Upper lobe of left lung (tissue), 4 donors: ENCODE measurements around the gene CLSTN2.

Experiments used
- CTCF ChIP-seq, 6 experiments: fragments of 450-650 bp in 4 of 6; fragments of 200-600 bp in 2 of 6; sonication (generic) in 2 of 6; IDR thresholded peaks; one replicate each; pipeline ENCODE4 v1.5.1; 2016 to 2019; ENCODE audit warnings: antibody characterized with exemption in 6 of 6
- EP300 ChIP-seq, 4 donors: sonication (generic); formaldehyde crosslinking; IDR thresholded peaks; one replicate each; pipeline ENCODE4 v1.5.1; 2017; ENCODE audit warnings: antibody characterized with exemption in 4 of 4, control low read depth in 2 of 4
- POLR2AphosphoS5 ChIP-seq, 2 donors: sonication (generic); formaldehyde crosslinking; IDR thresholded peaks; one replicate each; pipeline ENCODE4 v1.5.1; 2017; ENCODE audit warnings: antibody characterized with exemption in 2 of 2

DNA sequence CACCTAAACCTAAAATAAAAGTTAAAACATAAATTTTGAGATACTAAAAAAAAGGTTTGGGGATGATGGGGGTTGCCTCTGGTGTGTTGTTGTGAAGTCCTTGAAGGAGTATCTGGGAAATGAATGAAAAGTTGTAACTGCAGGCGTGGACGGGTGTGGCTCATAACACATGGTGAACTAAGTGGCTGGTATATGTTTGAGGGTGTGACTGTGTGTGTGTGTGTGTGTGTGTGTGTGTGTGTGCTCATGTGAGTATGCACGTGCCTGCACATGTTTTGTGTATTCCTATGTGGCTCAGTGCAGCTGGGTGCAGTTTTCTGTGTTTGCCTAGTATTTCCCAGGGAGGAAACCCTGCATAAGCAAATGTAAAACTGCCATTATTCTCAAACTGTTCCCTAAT, 513.0 kb downstream of the CLSTN2 start:
- no peak for TF ChIP-seq CTCF (IDR thresholded peaks at IDR 0.05)
- no peak for TF ChIP-seq EP300 (IDR thresholded peaks at IDR 0.05)
- TF ChIP-seq POLR2AphosphoS5 (IDR thresholded peaks at IDR 0.05), result no peak
